Tibial nerve (tissue), 3 donors: ENCODE measurements around the gene OR52A5.

Experiments
- POLR2A ChIP-seq, 2 donors: fragments of 450-650 bp; IDR thresholded peaks; one replicate each; pipeline ENCODE4 v1.6.1; 2017; ENCODE audit warnings: antibody characterized with exemption in 2 of 2, mild to moderate bottlenecking in 2 of 2, moderate library complexity in 2 of 2
- TF ChIP-seq, protein P1 (sequence below), 5 experiments: fragments of 200-600 bp in 3 of 5; fragments of 450-650 bp in 2 of 5; sonication (generic) in 3 of 5; IDR thresholded peaks; one replicate each; pipeline ENCODE4 v1.5.1; 2016 to 2019; ENCODE audit warnings: antibody characterized with exemption in 5 of 5, mild to moderate bottlenecking in 3 of 5, moderate library complexity in 2 of 5

DNA sequence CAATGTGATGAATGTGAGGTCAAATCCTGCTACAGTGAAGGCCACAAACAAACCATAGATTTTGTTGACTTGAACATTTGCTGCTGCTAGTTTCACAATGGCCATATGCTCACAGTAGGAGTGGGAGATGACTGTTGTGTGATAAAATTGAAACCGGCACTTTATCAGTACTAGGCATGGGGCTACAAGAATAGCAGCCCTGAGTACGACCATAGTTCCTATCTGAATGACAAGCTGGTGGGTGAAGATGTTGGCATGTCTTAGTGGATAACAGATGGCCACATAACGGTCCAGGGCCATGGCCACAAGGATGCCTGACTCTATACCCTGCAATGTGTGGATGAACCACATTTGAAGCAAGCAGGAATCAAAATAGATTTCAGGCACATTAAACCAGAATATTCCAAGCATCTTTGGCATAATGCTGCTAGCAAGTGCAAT is 13.6 kb upstream of the OR52A5 start:
- no peak for TF ChIP-seq POLR2A (IDR thresholded peaks at IDR 0.05)
- TF ChIP-seq, protein P1, sequence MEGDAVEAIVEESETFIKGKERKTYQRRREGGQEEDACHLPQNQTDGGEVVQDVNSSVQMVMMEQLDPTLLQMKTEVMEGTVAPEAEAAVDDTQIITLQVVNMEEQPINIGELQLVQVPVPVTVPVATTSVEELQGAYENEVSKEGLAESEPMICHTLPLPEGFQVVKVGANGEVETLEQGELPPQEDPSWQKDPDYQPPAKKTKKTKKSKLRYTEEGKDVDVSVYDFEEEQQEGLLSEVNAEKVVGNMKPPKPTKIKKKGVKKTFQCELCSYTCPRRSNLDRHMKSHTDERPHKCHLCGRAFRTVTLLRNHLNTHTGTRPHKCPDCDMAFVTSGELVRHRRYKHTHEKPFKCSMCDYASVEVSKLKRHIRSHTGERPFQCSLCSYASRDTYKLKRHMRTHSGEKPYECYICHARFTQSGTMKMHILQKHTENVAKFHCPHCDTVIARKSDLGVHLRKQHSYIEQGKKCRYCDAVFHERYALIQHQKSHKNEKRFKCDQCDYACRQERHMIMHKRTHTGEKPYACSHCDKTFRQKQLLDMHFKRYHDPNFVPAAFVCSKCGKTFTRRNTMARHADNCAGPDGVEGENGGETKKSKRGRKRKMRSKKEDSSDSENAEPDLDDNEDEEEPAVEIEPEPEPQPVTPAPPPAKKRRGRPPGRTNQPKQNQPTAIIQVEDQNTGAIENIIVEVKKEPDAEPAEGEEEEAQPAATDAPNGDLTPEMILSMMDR (IDR thresholded peaks at IDR 0.05), result no peak
